HG03280 (cell line): Measurements from ENCODE around the gene CAPN15.

Experiments used
- ATAC-seq: cut with Tn5 transposase; IDR thresholded peaks from one replicate; pipeline ENCODE4 v1.9.1; 2021; ENCODE audit warnings: mild to moderate bottlenecking, moderate library complexity; ENCODE audit not compliant: unreplicated experiment

The CAPN15 gene

DNA sequence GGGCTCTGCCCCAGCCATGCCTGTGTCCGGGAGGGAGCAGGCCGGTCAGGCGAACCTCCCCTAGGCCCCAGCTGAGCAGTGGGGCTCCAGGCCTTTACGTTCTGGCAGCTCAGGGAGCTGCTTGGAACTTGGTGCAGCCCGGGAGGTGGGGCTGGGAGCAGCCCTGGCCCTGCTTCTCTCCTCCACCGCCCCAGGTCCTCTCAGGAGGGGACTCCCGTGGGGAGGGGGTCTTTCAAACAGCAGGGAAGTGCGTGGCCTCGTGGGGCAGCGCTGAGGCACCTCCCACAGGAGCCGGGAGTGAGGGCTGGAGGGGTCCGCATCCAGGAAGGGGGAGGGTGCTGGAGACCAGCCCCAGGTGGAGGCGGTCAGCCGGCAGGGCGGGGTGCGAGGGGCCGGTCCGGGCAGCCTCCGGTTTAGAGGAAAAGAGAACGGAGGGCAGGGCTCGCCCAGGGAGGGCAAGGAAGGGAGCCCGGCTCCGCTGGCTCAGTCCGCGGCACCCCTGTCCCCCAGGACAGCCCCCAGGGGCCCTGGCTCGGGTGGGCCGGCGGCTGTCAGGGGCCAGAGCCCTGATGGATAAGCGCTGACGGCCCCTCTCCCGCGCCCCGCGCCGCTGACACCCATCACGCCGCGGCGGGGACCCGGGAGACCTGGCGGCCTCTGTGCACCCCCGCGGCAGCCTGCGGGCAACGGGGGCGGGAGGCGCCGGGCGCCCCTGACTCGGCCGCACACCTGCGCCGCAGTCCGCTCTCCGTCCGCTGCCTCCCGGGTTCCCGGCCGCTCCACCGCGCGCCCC lies 32.1 kb downstream of the CAPN15 start:
- ATAC-seq = no peak

DNA sequence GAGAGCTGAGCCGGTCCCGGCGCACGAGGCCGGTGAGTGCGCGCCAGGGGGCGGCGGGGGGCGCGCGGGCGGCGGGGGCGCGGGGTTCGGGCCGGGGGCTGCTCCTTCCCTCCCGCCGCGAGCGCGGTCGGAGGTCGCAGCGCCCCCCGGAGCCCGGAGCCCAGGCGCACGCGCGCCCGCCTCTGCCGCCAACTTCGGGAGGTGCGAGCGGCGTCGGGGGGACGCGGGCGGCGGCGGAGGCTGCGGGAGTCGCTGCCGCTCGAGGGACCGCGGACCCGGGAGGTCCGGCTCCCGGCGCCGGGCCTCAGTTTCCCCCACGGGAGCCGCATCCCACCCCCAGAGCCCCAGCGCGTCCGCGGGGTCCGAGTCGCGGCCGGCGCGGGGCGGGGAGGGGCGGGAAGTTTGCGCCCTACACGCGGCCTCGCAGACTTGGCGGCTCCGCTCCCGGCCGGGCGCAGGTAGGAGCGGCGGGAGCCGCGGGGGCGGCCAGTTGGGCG lies 32.7 kb downstream of the CAPN15 start, which contains the start of gene PRR35:
TSS of gene PRR35 (plus strand) at position 191 of the 497 bp plus-strand sequence. CDS start 2,901 bp downstream, outside the sequence.
- ATAC-seq = no peak

DNA sequence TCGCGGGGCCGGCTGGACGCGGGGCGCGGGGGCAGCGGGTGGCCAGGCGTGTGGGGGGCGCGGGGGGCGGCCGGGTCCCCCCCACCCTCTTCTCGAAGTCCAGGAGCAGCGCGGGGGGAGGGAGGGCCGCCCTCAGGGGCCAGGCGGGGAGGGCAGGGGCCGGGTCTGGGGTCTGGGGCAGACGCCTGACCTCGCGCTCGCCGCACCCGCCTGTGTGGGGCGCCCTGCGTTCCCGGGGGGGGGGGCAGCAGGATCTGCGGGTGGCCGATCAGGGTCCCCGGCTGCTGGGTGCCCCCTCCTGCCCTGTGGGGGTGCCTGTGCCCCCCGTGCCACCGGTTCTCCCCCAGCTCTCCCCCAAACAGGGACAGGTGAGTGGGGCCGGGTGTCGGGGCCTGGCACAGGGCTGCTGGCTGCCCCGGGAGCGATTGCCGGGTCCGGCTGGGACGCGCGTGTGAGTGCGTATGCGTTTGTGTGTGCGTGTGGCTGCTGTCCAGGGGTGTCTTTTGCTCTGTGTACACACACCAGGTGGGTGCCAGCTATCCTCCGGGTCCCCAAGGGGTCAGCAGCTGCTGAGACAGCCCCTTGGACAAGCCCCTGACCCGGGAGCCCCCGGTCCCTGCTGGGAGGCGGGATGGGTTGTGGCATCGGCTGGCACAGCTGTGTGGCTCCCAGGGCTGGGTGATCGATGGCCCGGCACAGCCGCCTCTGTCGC lies 33.3 kb downstream of the CAPN15 start:
- no peak for ATAC-seq

DNA sequence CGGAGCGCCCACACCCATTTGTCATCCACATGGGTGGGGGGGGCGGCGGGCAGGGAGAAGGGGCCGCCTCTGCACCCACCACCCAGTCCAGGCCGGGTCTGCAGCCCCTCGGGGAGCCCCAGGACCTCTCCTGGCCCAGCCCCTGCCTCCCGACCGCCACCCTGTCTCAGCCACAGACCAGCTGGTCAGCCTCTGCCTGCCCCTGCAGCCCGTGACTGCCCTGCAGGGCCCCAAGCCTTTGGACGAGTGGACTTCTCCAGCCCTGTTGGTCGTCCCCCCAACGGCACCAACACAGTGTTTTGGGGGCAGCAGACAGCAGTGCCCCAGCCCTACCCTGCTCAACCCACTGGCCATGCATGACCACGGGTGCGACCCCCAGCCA lies 33.9 kb downstream of the CAPN15 start:
- no peak for ATAC-seq

DNA sequence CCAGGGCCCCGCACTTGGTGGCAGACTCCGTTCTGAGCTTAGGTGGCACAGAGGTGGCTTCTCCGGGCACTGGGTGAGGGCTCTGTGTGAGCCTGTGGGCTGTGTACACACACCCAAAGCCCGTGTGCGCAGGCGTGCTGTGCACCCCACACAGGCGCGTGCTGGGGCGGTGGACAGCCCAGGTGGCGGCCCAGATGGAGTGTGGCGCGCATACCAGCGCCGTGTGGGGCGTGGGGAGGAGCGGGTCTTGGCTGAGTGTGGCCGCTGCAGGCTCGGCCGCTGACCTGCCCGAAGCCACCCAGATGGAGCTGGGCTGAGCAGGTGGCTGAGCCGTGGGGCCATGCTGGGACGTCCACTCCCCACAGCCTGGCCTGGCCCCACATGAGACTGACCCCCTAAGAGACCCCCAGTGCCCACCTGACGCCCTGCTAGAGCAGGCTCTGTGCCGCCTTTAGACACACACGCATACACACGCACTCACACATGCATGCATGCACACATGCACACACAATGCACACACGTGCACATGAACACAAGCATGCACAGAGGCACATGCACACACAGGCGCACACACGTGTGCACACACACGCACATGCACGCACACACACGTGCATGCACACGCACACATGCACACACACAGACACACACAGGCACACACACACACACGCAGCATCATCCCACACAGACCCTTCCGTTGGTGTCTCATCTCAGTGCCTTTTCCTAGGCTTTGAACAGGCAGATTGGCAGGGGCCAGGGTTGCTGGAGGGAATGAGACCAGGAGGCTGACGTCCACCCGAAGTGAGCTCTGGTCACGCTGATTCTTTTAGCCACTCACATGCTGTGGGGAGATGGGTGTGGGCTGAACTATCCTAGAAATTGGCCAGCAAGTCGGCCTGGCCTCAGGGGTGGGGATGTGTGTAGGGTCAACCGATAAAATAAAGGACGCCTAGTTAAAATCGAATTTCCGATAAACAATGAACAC lies 34.7 kb downstream of the CAPN15 start:
- no peak for ATAC-seq

DNA sequence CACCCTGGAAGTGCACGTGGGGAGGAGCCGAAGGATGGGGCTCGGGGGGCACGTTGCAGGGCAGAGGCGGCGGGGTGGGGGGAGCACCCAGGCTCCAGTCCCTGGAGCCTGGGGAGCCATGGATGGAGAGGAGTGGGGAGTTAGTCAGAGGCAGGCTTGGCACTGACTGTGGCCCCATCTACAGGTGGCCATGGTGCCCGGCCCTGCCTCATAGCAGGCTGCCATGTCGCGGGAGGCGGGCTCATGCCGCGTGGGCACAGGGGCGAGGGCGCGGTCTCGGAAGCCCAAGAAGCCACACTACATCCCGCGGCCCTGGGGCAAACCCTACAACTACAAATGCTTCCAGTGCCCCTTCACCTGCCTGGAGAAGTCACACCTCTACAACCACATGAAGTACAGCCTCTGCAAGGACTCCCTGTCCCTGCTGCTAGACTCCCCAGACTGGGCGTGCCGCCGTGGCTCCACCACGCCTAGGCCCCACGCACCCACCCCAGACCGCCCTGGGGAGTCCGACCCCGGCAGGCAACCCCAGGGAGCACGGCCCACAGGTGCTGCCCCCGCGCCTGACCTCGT lies 35.6 kb downstream of the CAPN15 start:
- no peak for ATAC-seq

DNA sequence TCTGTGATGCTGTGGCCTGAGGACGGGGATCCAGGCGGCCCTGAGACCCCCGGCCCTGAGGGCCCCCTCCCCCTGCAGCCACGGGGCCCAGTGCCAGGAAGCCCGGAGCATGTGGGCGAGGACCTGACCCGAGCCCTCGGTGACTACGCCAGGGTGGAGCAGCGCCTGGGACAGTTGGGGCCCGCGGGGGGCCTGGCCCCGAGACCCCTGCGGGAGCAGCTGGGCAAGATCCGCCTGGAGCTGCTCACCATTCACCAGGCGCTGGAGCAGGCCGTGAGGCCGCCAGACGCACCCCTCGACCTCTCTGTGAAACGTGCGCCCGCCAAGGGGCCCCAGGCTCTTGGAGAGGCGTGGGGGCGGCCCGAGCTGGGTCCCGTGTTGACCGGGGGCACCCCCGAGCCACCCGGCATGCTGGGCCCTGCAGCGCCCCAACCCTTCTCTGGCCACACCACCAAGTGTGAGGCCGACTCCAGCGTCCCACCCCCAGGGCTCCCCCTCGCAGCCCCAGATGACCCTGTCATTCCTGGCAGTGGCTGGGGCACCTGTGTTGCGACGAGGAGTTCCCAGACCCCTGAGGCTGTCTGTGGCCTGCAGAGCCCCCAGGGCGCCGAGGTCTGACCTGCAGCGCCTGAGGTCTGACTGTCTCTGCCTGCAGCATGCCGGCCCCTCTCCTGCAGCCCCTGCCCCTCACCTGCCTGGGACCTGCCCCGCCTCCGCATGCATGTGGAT lies 37.3 kb downstream of the CAPN15 start:
- no peak for ATAC-seq

DNA sequence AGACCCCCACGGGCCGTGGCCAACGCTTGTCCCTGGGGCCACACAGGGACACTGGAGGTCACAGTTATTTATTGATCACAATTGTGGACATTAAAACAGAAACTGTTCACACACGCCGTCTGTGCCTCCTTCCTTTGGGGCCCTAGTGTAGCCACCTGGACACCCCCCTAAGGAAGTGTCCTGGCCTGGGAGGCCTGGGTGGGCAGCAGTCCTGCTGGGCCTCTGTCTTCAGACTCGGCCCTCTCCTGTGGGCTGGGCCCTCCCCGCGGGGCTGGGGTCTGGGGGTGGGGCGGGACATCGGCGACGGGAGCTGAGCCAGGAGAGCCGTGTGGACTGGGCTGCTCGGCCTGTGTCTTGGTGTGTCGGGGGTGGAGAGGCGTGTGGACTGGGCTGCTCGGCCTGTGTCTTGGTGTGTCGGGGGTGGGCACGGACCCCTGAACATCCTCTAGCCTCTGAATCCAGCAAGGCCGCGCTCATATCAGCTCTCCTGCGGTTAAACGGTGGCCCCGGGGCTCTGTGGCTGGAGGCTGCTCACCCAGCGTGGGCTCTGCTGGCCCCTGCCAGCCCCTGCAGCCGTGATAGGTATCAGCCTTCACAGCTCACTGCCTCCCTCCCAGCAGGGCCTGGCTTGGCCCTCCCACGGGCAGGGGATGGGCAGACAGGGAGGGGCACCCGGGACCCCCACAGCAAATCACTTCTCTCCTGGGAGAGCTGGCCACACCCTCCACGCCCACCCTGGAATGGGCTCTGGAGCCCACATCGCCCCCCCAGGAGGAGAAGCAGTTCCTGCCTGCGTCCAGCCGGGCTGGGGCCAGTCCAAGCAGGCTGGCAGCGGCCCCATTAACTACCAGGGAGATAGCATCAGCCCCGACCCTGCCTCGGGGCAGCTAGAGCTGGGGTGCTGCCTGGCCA lies 38.2 kb downstream of the CAPN15 start:
- no peak for ATAC-seq

DNA sequence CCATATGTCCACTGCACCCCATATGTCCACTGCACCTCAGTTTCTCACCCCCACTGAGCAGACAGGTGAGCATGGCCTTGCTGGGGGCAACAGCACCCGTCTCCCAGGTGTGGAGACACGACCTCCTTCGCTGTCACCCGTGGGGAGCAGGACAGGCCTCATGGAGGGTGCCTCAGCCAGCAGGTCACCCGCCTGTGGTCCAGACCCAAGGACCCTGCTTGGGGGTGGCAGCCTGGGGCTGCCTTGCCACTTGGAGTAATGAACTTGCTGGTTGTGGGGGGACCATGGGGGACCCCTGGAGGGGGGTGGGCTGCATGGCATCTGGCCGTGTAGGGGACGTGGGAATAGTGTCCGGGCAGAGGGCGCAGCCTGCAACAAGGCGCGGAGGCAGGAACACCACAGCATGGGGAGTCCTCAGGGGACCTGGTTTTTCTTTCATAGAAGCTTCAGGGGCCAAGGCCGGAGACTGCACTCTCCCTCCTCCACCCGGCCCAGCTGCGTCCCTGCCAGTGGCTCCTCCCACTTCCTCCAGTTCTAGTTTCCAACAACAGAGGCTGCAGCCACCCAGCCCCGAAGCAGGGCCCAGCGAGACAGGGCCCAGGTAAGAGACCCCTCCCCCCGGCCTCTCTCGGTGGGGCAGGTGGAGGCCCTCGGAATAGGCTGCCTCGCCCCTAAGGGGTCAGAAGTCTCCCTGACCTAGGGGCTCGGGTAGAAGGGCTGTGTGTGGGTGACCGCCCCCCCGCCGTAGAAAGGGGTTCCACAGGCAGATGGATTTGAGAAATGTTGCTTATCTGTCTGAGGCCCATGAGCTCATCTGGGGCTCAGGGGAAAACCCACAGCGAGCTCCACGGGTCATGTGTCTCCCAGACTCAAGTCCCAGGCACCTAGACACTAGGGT lies 39.2 kb downstream of the CAPN15 start, which contains the start of gene NHLRC4:
TSS of gene NHLRC4 (plus strand) at position 531 of the 898 bp plus-strand sequence. CDS start 1,043 bp downstream, outside the sequence.
- ATAC-seq = peak; percentile 58

DNA sequence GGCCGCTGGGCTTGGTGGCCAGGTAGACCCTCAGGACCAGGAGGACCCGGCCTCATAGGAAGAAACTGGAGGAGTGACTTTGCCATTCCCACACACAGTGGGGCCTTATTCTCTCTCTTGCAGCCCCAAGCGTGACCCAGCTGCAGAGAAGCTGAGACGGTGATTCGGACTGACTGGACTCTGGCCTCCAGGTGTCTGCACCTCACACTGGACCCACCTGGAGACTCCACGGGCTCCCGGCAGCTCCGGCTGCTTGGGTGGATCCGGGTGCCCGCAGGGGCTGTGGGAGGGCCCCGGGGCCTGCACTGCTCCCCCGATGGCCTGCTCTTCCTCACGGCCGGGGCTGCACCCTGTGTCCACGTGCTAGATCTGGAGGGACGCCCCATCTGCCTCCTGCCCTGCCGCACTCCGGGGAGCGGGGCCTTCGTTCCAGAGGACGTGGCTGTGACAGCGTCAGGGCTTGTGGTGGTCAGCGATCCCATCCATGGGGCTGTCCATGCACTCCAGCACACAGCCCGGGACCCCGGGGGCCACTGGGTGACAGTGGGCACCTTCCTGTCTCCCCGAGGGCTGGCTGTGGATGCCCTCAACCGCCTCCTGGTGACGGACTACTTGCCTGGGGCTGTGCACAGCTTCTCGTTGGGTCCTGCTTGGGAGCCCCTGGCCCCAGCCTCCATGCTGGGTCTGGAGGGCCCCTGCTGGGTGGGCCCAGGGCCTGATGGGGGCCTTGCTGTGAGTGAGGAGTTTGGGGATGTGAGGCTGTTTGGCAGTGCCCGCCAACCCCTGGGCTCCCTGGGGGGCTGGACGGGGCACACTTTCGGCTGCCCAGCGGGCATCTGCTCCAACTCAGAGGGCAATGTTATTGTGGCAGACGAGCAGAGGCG lies 40.1 kb downstream of the CAPN15 start:
- ATAC-seq = no peak

DNA sequence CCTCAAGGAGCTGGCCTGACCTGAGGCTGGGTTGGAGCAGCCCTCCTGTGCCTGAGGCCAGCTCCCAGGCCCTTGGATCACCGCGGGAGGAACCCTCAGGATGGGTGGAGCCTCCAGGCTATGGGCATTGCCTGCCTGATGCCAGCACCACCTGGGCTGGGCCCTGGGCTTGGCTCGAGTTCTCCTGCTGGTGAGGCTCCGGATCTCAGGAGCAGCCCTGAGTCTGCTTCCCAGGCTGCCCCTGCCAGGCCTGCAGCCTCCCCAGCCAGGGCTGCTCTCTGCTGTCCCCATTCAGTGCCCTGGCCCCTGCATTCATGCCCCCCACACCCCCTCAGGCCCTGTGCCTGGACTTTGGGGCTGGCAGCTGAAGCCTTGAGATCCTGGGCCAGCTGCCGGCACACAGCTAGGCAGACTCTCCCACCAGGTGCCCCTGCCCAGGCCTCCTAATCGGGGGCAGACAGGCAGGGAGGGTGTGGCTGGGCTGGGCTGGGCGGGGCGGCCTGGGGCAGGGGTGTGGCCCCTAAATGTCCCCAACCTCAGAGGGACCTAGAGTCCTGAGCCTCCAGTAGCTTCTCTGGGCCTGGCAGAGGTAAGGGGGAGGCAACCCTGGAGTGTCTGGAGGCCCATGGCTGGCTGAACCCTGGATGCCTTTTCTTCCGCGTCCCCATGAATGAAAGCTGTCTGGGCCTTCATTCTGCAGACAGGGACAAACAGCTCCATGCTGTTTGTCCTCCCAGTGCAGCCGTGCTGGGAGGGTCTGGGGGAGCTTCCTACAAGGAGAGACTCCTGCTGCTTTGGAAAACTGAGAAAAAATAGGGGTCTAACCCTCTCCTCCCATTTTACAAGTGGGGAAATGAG lies 41.1 kb downstream of the CAPN15 start:
- ATAC-seq = no peak

DNA sequence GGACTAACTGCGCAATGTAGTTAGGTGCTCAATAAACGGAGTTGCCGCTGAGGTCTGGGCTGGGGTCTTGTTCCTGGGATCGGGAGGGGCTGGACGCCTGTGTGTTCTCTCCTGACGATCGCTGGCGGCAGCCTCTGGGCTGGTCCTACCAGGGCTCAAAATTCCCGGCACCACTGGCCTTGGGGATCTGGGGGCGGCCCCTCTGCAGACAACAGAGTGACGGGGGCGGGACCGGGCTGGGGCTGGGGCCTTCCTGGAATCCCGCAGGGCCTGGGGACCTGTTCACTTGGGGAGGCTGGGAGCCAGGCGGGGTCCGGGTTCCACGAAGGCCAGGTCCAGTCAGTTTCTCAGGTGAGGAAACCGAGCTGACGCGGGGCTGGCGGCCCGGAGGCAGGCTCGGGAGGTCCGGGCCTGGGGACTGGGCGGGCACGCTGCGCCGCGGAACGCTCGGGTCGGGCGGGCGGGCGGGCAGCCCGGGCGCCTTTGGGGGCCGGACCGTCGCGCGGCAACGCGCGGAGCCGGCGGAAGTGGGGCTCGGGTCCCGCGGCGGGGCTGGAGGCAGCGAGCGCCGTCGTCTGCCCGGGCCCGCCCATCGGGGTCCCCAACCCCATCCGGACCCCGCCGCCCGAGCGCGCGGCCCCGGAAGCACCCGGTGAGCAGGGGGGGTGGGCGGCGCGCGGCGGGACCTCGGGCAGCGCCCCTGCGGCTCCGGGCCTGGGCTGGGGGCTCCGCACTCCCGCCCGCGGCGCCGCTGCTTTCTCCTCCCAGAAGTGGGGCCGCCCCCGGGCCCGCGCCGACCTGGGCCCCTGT lies 42.1 kb downstream of the CAPN15 start, which contains the start of gene PIGQ:
TSS of gene PIGQ (plus strand) at position 524 of the 810 bp plus-strand sequence. CDS start 4,107 bp downstream, outside the sequence.
- ATAC-seq = peak; percentile 51

DNA sequence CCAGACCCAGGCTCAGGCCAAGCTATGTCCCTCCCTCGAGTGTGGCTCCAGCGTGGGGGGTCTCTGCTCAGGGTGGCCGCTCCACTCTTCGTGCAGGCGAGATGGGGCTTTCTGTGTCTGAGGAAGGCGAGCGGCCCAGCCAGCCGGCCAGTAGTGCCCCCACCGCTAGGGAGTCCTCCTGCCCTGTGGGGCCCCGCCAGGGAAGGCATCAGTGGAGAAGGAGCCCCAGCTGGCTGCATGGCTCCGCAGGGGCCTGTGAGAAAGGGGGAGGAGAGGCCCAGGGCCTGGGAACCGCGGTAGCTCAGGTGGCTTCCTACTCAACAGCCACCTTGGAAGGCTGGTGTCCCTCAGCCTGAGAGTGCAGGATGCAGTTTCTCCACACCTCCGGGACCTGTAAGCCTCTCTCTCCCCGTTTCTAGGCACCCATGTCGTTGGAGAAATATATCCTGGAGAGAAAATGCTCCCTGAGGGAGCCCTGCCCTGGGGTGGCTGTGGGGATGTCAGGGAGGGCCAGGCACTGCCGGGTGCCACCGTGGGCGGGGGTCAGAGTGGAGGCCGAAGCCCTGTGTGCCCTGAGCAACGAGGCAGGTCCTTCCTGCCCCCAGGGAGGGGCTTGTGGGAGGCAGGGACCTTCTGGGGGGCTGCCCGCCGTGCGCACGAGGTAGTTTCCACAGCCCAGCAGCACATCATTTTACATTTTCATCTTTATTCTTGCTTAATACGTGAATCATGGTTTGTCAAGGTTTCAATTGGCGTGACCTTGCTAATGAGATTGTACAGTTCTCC lies 45.5 kb downstream of the CAPN15 start:
- no peak for ATAC-seq
